ENCODE measurements around the gene STAT5B. TPM values are rescaled to one million over a fixed set of nuclear protein-coding genes. Genes with fewer than 3 reads are reported as not detected.

The STAT5B gene
- total and polyA plus RNA-seq, 2 experiments from 2014 or later = 13.8 to 23.5 TPM

DNA sequence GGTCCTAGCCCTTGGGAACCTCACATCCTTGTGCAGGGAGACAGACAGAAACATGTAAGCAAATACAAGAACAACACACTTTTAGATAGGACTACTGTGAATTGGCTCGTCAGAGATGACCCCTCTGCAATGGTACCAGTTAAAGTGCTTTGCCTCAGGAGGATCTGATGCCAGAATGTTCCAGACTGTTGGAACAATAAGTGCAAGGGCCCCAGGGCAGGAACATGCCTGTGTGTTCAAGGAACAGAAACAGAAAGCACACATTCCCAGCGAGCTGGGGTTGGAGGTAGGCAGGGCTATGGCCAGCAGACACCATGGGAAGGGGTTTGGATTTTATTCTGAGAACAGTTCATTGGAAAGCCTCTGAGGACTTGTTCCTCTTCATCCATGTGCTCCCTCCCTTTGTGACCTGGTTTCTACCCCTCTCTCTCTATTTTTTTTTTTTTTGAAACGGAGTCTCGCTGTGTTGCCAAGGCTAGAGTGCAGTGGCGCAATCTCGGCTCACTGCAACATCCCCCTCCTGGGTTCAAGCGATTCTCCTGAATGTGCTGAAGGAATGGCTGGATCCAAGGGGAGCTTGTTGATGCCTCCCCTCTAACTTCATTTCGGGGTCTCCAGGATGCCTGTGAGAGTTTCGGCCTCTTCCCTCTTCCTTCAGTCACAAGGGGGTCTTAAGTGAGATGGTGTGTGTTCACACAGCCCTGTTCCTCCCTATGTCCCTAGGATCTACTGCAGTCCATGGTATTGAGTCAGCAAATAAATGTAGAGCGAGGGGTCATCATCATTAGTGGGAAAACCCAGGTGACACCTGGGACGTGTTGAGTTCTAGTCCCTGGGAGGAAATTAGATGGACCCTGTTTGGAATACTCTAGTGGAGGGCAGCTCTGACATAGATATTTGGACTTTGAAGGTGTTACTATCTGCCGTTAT, 18.5 kb upstream of the STAT5B start:
- WGBS, 2 experiments (ENCODE audit: low coverage in 1 of 2, low lambda C conversion rate in 2 of 2, missing lambda C conversion rate in 2 of 2) = 85 to 87% methylated on average over 12 of the region's 12 CpGs
- Histone ChIP-seq H3K4me2 (ENCODE audit: unreplicated experiment) (no peak overlapping the region), H2AFZ (no peak overlapping the region), H3K4me1 (ENCODE audit: insufficient read depth) (no peaks in the 10 kb centered on the region), H3K27ac (no peak overlapping the region), H3K27me3 (replicated peaks; ENCODE audit: insufficient read depth) (no peaks in the 10 kb centered on the region), H3K36me3 (ENCODE audit: low read depth) (no peaks in the 10 kb centered on the region), H3K79me2 (ENCODE audit: insufficient read depth) (no peaks in the 10 kb centered on the region), H3K4me3 (no peak overlapping the region), H3K9me2 (ENCODE audit: insufficient read depth) (no peaks in the 10 kb centered on the region), H3K9ac (no peak overlapping the region), H4K20me1 (ENCODE audit: insufficient read depth) (no peaks in the 10 kb centered on the region), H3F3A (ENCODE audit: insufficient read depth) (no peaks in the 10 kb centered on the region), H3K9me3 (ENCODE audit: low read depth) (no peaks in the 10 kb centered on the region)
- TF ChIP-seq EZH2phosphoT487 (IDR thresholded peaks at IDR 0.05; ENCODE audit: insufficient read depth, low read depth) (no peak), EZH2 (IDR thresholded peaks at IDR 0.05; ENCODE audit: insufficient read depth, poor library complexity, severe bottlenecking) (no peak)
- no peak for DNase-seq
- in situ Hi-C loops (cut with MboI) = no loop called here

DNA sequence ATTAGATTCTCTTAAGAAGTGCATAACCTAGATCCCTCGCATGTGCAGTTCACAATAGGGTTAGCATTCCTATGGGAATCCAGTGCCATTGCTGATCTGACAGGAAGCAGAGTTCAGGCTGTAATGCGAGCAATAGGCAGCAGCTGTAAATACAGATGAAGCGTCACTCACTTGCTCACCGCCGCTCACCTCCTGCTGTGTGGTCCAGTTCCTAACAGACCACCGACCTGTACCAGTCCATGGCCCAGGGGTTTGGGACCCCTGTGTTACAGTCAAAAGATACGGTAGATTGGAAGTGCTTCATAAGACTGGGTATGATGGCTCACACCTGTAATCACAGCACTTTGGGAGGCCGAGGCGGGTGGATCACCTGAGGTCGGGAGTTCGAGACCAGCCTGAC, 14.9 kb upstream of the STAT5B start:
- Histone ChIP-seq H3K36me3 (ENCODE audit: low read depth) (no peaks in the 10 kb centered on the region), H3F3A (ENCODE audit: insufficient read depth) (no peaks in the 10 kb centered on the region), H3K9ac (no peak overlapping the region), H3K27me3 (replicated peaks; ENCODE audit: insufficient read depth) (no peaks in the 10 kb centered on the region), H2AFZ (no peak overlapping the region), H3K4me3 (no peak overlapping the region), H3K9me2 (ENCODE audit: insufficient read depth) (no peaks in the 10 kb centered on the region), H3K79me2 (ENCODE audit: insufficient read depth) (no peaks in the 10 kb centered on the region), H3K9me3 (ENCODE audit: low read depth) (no peaks in the 10 kb centered on the region), H4K20me1 (ENCODE audit: insufficient read depth) (no peaks in the 10 kb centered on the region), H3K4me1 (ENCODE audit: insufficient read depth) (peaks cover 11% of the 10 kb centered on the region), H3K4me2 (ENCODE audit: unreplicated experiment) (no peak overlapping the region), H3K27ac (no peak overlapping the region)
- WGBS, 2 experiments (ENCODE audit: low coverage in 1 of 2, low lambda C conversion rate in 2 of 2, missing lambda C conversion rate in 2 of 2) = 91 to 93% methylated on average over 11 of the region's 11 CpGs
- DNase-seq = no peak
- no peak for TF ChIP-seq EZH2 (IDR thresholded peaks at IDR 0.05; ENCODE audit: insufficient read depth, poor library complexity, severe bottlenecking)
- in situ Hi-C loops (cut with MboI) = no loop called here

GRCh38 chr17:42290577-42290976, 14.4 kb upstream of the STAT5B start:
- DNase-seq = no peak
- H3K79me2 ChIP-seq (ENCODE audit: insufficient read depth) = no peaks in the 10 kb centered on the region

GRCh38 chr17:42289611-42290181, 13.5 kb upstream of the STAT5B start:
- Histone ChIP-seq H3K36me3 (ENCODE audit: low read depth) (no peaks in the 10 kb centered on the region), H3K27ac (no peak overlapping the region), H3F3A (ENCODE audit: insufficient read depth) (no peaks in the 10 kb centered on the region), H3K27me3 (replicated peaks; ENCODE audit: insufficient read depth) (no peaks in the 10 kb centered on the region), H3K4me2 (ENCODE audit: unreplicated experiment) (no peak overlapping the region), H3K79me2 (ENCODE audit: insufficient read depth) (no peaks in the 10 kb centered on the region), H3K4me1 (ENCODE audit: insufficient read depth) (peaks cover 11% of the 10 kb centered on the region), H3K4me3 (no peak overlapping the region), H4K20me1 (ENCODE audit: insufficient read depth) (no peaks in the 10 kb centered on the region), H3K9ac (no peak overlapping the region), H3K9me3 (ENCODE audit: low read depth) (no peaks in the 10 kb centered on the region), H3K9me2 (ENCODE audit: insufficient read depth) (no peaks in the 10 kb centered on the region), H2AFZ (no peak overlapping the region)
- in situ Hi-C loops (cut with MboI) = no loop called here
- 87 to 92% methylated on average over 9 of the region's 9 CpGs for WGBS, 2 experiments (ENCODE audit: low coverage in 1 of 2, low lambda C conversion rate in 2 of 2, missing lambda C conversion rate in 2 of 2)
- DNase-seq = no peak
- no peak for TF ChIP-seq EZH2phosphoT487 (IDR thresholded peaks at IDR 0.05; ENCODE audit: insufficient read depth, low read depth)
- TF ChIP-seq EZH2 (IDR thresholded peaks at IDR 0.05; ENCODE audit: insufficient read depth, poor library complexity, severe bottlenecking) = no peak

More at GRCh38 chr17:42290577-42290976, 14.4 kb upstream of the STAT5B start:
- H3K9ac ChIP-seq = no peak overlapping the region
- no peaks in the 10 kb centered on the region for H3F3A ChIP-seq (ENCODE audit: insufficient read depth)
- in situ Hi-C loops (cut with MboI) = no loop called here
- no peaks in the 10 kb centered on the region for H3K9me2 ChIP-seq (ENCODE audit: insufficient read depth)
- no peak overlapping the region for H2AFZ ChIP-seq
- no peak overlapping the region for H3K4me2 ChIP-seq (ENCODE audit: unreplicated experiment)
- H3K27me3 ChIP-seq (replicated peaks; ENCODE audit: insufficient read depth) = no peaks in the 10 kb centered on the region
- H3K4me1 ChIP-seq (ENCODE audit: insufficient read depth) = peaks cover 11% of the 10 kb centered on the region
- H3K9me3 ChIP-seq (ENCODE audit: low read depth) = no peaks in the 10 kb centered on the region
- H3K4me3 ChIP-seq = no peak overlapping the region
- 75 to 76% methylated on average over 5 of the region's 5 CpGs for WGBS, 2 experiments (ENCODE audit: low coverage in 1 of 2, low lambda C conversion rate in 2 of 2, missing lambda C conversion rate in 2 of 2)
- no peaks in the 10 kb centered on the region for H4K20me1 ChIP-seq (ENCODE audit: insufficient read depth)
- TF ChIP-seq EZH2 (IDR thresholded peaks at IDR 0.05; ENCODE audit: insufficient read depth, poor library complexity, severe bottlenecking) (no peak), EZH2phosphoT487 (IDR thresholded peaks at IDR 0.05; ENCODE audit: insufficient read depth, low read depth) (no peak)
- no peak overlapping the region for H3K27ac ChIP-seq
- no peaks in the 10 kb centered on the region for H3K36me3 ChIP-seq (ENCODE audit: low read depth)
